Left renal cortex interstitium (tissue), 4 donors: ENCODE results near the gene CLEC1A. TPM values are rescaled to one million over a fixed set of nuclear protein-coding genes. Genes with fewer than 3 reads are reported as not detected.

Experiments
- DNase-seq, 4 donors: peaks; one replicate each; pipeline ENCODE4 v3.0.0-alpha.2; 2013; ENCODE audit warnings: low read depth in 4 of 4, low spot score in 2 of 4, missing footprints in 1 of 4
- polyA plus RNA-seq, 4 donors: library from polyadenylated mRNA; unstranded; fragments of 120-200 nt; gene quantifications; one replicate each; pipeline ENCODE4 v1.2.1, GENCODE V29; 2013; ENCODE audit not compliant: insufficient read length in 4 of 4

Gene CLEC1A, protein sequence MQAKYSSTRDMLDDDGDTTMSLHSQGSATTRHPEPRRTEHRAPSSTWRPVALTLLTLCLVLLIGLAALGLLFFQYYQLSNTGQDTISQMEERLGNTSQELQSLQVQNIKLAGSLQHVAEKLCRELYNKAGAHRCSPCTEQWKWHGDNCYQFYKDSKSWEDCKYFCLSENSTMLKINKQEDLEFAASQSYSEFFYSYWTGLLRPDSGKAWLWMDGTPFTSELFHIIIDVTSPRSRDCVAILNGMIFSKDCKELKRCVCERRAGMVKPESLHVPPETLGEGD
- polyA plus RNA-seq, result 1 to 10 TPM; 2.7 to 4.0 (median 3.2) TPM

DNA sequence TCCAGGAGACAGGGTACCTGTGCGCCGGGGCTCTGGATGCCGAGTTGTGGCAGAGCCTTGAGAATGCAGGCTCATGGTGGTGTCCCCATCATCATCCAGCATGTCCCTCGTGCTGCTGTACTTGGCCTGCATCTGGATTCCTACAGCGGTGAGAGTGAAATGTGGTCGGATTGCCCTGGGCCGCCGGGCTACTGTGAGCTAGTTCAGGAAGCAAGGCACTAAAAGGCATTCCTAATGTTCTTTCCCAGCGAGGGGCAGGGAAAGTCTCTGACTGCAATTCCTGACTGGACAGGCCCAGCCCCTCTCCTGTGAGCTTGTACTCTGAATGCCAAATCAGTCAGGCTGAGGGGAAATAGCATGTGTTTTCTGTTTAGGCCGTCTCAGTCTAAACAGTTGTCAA lies at the start of gene CLEC1A:
CLEC1A (minus strand) TSS at position 195 of the 400 bp plus-strand sequence; CDS start at position 132, 63 bp downstream.
- no peak for DNase-seq

DNA sequence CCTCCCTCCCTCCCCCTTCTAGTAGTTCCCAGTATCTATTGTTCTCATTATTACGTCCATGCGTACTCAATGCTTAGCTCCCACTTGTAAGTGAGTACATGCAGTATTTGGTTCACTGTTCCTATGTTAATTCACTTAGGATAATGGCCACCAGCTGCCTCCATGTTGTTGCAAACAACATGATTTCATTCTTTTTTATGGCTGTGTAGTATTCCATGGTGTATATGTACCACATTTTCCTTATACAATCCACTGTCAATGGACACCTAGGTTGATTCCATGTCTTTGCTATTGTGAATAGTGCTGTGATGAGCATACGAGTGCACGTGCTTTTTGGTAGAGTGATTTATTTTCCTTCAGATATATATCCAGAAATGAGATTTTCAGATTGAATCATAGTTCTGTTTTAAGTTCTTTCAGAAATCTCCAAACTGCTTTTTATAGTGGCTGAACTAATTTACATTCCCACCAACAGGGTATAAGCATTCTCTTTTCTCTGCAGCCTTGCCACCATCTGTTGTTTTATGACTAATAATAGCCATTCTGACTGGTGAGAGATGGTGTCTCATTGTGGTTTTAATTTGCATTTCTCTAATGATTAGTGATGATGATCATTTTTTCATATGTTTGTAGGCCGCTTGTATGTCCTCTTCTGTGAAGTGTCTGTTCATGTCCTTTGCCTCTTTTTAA lies 49.1 kb upstream of the CLEC1A start:
- no peak for DNase-seq

DNA sequence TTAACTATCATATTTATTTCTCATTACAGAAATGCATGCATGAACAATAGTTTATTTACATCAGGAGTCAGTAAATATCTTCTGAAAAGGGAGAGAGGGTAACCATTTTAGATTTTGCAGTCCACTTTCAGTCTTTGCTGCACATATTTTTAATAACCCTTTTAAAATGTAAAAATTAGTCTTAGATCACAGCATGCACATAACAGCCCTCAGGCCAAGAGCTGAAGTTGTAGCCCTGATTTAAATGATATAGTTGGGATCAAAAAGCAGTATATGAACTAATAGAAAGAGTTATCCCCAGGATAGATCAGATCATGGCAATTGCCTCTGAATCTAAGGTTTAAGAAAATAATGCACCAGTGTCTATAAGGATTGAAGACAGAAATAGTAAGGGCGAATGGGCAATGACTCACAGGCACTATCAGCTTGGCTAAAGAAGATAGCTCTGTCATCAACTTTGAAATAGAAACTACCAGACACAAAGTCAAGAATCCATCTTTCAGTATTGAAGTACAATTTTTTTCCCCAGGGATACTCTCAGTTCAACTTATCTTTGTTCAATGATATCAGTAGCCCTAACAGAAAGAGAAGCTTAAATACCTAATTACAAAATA lies 44.3 kb upstream of the CLEC1A start:
- no peak for DNase-seq

DNA sequence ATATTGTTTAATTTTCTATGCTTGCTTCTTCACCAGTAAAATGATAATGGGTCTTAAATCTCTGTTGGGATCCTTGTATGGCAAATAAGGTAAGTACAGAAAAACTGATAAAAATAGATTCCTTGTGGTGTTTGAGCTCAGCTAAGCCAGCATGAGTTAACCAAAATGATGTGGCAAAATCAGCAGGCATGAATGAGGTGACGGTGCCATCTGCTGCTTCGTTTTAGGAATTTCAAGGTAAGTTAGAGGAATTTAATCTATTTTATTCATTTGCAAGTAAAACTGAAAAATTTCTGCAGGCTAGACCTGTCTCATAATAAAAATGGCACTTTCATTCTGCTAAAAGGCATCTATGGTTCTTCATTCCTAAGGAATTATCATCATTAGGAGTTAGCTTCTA lies 41.2 kb upstream of the CLEC1A start:
- peak in 2 of 4 donors; percentile 13 to 31 for DNase-seq

DNA sequence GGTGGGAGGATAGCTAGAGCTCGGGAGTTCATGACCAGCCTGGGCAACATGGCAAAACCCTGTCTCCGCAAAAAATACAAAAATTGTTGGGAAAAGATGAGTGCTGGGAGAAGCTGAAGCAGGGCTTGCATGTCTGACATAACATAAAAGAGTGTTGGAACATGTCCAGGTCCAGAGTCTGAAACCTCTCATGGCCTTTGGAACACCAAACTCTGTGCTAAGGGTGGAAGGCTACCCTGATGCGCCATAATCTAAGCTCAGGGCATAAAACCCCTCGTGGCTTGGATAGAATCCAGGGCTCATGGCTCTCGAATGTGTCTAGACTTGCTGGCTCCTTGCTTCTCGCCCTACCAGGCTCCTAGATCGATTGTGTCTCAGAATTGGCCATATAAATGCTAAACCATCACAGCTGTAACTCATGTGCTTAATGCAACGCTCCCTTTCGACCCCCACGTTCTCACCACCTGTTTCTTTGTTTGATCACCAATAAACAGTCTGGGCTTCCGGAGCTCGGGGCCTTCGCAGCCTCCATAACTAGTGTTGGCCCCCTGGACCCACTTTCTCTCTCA lies 37.9 kb upstream of the CLEC1A start:
- DNase-seq, result no peak

DNA sequence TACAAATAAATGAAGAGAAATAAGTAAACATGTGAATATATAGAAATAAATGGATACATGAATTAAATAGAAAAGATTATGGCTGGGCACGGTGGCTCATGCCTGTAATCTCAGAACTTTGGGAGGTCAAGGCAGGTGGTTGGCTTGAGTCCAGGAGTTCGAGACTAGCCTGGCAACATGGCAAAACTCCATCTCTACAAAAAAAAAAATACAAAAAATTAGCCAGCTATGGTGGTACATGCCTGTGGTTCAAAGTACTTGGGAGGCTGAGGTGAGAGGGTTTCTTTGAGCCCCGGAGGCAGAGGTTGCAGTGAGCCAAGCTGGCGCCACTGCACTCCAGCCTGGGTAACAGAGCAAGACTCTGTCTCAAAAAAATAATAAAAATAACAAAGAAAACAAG lies 36.3 kb upstream of the CLEC1A start:
- DNase-seq, result no peak

DNA sequence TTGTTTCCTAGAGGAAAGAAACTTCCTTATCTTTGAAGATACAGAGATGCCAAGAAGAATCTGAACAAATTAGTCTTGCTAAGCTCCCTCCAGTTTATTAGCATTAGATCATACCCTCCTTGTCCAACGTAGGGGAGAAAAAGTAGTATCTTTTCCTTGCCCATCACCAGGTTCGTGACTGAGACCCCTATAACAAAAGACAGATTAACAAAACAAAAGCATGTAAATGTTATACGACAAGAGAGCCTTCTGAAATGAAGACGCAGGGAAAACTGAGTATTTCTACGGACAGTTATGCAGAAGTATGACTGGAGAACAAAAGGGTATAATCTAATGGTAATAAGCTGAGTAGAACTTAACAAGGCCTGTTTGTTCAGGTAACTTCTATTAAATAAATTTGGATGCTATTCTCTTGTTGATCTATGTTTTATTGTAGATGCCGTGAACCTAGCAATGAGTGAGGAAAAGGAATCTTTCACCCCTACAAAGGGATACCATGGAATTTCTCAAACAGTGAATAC lies 34.1 kb upstream of the CLEC1A start:
- no peak for DNase-seq

DNA sequence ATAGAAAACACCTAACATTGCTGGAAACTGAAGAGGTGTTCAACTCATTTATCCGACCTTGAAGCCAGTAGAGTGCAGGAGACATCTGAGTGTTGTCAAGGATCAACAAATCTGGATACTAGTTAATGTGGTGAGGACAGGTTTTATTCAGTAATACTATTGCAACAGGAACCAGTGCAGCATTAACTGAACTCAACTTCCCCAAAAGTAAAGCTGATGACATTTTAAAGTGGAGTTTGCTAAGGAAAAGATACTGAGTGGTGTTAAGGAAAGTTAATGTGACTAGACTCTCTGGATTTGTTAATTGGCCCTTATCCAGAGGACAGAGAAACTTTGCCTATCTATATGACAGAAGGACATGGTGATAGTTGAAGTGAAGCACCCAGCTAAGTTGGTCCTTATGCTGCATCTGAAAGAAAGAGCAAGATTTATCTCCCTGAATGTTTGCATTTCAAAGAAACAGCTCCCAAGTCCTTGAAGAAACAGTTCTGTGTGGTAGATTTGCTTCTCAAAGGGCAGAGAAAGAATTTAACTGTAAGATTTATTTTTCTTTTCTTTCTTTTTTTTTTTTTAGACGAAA lies 32.4 kb upstream of the CLEC1A start:
- DNase-seq, result no peak

DNA sequence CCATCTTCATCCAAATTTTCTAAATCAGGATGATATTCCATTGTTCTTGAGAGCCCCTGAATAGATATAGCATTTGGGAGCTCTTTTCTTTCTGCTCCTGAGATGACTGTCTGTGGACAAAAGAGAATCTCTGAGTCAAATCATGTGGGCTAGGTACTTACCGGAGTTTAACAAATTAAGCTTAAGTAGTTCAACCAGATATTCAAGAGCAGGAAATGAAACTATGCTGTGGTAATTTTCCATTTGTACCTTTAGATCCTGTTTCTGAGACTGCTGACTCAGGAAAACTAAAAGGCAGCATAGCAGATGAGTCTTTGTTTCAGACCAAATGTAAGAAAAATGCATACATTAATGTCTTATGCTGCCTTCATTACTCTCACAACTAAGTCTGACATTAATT lies 31.3 kb upstream of the CLEC1A start, which contains the start of gene CLEC7A:
CLEC7A (minus strand) TSS at position 158 of the 400 bp plus-strand sequence; CDS start at position 41, 117 bp downstream.
- DNase-seq, result no peak

DNA sequence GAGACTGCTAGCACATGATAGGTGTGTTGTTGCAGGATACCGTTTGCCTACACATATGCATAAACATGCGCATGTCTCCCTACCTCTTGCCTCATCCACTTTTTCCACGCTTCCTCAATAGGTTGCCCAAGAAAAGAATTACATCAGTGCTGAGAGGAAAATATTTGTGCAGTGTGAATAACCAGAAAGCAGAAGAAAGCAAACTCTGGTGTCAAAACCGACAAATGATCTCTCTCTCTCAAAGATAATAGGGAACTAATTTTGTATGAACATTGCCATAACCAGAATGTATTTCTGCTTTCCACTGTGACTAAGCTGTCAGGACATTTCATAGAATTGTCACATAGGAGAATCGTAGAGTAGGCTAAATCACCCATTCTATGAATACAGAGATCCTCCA lies 29.9 kb upstream of the CLEC1A start:
- no peak for DNase-seq

DNA sequence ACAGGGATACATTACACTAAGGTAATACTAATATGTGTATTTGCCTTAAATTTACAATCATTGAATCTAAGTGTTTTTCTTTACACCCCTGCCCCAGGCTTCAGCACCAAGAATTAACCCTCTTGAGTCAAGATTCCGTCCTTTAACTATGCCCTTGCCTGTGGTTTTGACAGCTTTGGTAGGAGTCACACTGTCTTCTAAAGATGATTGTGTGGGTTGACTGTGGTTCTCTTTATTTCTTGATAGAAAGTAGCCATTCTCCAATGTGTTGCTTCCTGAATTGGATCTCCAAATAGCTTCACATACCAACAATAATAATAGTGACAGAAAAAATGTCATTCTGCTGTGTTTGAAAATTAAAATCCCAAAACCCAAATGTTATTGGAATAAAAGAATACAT lies 27.6 kb upstream of the CLEC1A start:
- DNase-seq, result no peak

DNA sequence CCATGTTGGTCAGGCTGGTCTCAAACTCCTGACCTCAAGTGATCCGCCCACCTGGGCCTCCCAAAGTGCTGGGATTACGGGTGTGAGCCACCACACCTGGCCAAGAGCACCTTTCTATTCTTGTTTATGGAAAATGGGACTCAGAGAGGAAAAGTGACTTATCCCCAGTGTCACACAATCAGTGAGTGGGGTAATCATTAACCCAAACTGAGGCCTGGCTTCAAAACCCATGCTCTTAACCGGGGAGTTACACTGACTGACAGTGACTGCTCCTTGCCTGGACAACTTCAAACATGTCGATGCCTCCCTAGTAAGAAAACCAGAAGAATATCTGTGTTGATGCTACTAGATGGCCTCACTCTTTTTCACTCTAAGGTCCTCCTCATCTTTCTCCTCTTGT lies 23.9 kb upstream of the CLEC1A start:
- DNase-seq, result no peak

DNA sequence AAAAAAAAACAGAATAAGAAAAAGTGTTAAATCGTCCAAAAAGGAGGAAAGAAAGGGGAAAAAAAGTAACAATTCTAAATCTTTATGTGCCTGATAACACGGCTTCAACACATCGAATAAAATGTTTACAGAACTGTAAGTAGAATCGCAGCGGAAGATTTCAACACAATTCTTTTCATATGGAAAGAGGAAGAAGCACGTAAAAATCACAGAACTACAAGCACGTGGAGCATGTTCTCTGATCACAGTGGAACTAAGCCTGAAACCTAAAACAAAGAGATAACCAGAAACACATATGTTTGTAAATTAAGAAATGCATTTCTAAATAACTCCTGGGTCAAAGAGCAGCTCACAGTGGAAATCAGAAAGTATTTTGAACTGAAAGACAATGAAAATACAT lies 22.5 kb upstream of the CLEC1A start:
- DNase-seq, result no peak

DNA sequence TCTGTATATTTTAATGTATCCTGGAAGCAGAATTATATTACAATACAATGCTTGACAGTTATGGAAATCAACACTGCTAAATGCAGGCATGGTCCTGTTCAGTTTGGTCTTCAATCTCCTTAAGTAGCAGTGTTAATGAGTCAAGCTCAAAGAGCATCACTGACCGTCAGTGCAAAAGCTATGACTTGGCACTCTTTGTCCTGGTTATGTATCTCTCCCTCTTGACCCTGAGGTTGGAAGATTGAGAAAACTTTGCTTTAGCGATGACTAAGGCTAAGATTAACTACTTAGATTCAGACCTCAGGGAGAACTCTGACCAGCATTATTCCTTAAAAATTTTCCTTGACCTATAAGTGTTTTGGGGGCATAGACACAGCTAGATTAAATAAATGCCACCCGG lies 20.3 kb upstream of the CLEC1A start:
- no peak for DNase-seq

DNA sequence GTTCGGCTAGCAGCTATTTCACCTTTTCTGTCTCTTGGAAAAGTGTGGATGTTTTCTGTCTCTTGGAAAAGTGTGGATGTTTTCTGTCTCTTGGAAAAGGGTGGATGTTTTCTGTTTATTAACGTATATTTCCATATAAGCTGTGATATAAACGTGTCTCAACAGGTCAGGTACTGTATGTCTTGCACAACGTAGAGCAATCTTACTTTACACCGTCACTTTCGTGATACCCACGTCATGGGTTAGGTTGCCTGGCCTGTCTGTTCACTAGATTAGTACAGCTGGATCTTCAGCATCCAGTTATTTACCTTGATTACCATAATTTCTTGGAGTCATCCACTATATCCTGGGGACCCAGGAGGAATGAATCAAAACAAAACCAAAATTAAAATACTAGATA lies 17.1 kb upstream of the CLEC1A start:
- DNase-seq, result no peak

DNA sequence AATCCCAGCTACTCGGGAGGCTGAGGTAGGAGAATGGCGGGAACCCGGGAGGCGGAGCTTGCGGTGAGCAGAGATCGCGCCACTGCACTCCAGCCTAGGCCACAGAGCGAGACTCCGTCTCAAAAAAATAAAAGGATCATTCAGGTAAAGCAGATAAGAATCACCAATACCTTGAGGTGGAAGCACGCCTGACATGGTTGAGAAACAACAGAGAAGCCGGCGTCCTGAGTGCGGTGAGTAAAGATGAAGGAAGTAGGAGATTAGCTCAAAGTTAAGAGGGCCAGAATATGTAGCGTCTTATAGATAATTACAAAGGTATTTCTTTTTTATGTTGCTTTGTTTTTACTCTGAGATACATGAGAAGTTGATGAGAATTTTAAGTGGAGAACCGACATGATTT lies 16.5 kb upstream of the CLEC1A start:
- no peak for DNase-seq

DNA sequence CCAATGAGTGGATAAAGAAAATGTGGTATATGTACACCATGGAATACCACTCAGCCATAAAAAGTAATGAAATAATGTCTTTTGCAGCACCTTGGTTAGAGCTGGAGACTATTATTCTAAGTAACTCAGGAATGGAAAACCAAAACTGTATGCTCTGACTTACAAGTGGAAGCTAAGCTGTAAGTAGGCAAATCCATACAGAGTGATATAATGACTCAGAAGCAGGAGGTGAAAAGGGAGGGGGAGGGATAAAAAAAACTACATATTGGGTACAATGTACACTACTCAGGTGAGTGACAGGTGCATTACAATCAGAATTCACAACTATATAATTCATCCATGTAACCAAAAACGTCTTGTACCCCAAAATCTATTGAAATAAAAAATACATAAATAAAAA lies 15.1 kb upstream of the CLEC1A start:
- DNase-seq, result no peak

DNA sequence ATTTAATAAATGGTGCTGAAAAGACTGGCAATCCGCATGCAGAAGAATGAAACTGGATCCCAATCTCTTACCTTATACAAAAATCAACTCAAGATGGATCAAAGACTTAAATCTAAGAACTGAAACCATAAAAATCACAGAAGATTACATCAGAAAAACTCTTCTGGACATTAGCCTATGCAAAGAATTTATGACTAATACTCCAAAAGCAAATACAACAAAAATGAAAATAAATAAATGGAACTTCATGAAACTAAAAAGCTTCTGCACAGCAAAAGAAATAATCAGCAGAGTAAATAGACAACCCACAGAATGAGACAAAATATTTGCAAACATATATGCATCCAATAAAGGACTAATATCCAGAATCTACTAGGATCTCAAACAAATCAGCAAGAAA lies 14.3 kb upstream of the CLEC1A start:
- DNase-seq, result no peak

DNA sequence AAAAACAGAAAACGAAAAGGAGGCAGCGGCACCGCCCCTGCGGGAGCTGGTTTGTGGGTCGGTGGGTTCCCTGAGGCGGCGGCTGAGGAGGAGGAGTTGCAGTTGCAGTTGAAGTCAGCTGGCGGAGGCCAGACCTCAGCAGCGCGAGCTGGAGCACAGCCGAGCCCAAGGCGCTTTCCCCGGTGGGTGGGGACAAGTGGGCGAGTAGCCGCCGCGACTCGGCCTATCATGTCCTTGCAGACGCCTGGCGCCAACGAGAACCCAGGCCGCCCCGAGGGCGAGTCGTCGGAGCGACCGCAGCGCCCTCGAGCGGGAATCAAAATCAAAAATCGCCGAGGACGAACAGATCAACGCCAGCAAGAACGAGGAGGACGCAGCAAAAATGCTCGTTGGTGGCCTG lies 12.7 kb upstream of the CLEC1A start:
- DNase-seq, result no peak

DNA sequence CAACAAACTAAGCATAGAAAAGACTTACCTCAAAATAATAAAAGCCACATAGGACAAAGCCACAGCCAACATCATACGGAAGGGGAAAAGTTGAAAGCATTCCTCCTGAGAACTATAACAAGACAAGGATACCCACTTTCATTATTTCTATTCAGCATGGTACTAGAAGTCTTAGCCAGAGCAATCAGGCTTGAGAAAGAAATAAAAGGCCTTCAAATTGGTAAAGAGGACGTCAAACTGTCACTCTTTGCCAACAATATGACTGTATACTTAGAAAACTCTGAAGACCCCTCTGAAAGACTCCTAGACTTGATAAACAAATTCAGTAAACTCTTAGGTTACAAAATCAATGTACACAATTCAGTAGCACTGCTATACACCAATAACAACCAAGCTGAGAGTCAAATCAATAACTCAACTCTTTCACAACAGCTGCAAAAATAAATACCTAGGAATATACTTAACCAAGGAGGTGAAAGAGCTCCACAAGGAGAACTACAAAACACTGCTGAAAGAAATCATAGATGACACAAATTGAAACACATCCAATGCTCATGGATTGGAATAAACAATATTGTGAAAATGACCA lies 11.6 kb upstream of the CLEC1A start:
- no peak for DNase-seq

DNA sequence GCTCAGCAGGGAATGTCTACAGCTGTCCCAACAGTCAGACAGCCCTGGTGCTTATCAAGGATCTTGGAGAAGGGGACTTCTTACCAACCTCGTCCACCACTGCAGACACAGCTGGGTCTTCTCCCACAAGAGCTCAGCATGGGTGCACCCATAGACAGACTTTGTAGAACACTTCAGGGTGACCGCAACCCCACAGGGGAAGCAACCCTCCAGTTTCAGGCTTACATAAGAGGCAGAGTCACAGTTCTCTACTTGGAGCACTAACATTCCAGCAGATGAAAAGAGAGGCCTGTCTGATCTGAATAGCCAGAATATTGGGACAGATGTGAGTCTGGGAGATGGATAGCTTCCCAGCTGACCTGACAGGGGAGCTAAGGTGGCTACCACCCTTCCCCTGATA lies 3.5 kb upstream of the CLEC1A start:
- DNase-seq, result no peak
